ENCODE results near the gene C2orf15. TPM values are rescaled to one million over a fixed set of nuclear protein-coding genes. Genes with fewer than 3 reads are reported as not detected.

Gene C2orf15
- total and polyA plus RNA-seq, 2 donors (not counting 1 experiment from before 2014, with no cell fraction given): 0.09 TPM; not detected in 1

GRCh38 chr2:99171377-99172140 lies 30.1 kb downstream of the C2orf15 start:
- H3K9ac ChIP-seq (ENCODE audit: insufficient read depth, low read length): no peak overlapping the region
- no peaks in the 10 kb centered on the region for H3K9me3 ChIP-seq (ENCODE audit: control insufficient read depth, insufficient read depth, low read depth, low read length)
- peaks cover 2% of the 10 kb centered on the region for H3K36me3 ChIP-seq (ENCODE audit: control insufficient read depth, insufficient read depth, low read length)
- H3K4me2 ChIP-seq (ENCODE audit: extremely low read depth, insufficient read depth, low read length): no peak overlapping the region
- H3K27ac ChIP-seq (ENCODE audit: insufficient read depth, low read length): no peak overlapping the region
- no peaks in the 10 kb centered on the region for H4K20me1 ChIP-seq (ENCODE audit: control insufficient read depth, extremely low read depth, insufficient read depth, low read length)
- no peaks in the 10 kb centered on the region for H3K4me1 ChIP-seq (ENCODE audit: control insufficient read depth, extremely low read depth, insufficient read depth, low read length)
- no peaks in the 10 kb centered on the region for H3K27me3 ChIP-seq (ENCODE audit: control insufficient read depth, insufficient read depth, low read length)
- TF ChIP-seq EZH2 (IDR thresholded peaks at IDR 0.05; ENCODE audit: low read length, missing control alignments) (no peak), CTCF (conservative IDR thresholded peaks at IDR 0.05 in 1 of 2, IDR thresholded peaks at IDR 0.05 in 1 of 2; ENCODE audit: low read depth in 1 of 2, low read length in 2 of 2) (no peak)
- no peak overlapping the region for H3K4me3 ChIP-seq (replicated peaks in 1 of 4; ENCODE audit: control extremely low read depth in 1 of 4, insufficient read depth in 1 of 4, low read depth in 3 of 4, low read length in 4 of 4)
- H3K79me2 ChIP-seq (ENCODE audit: control insufficient read depth, insufficient read depth, low read length): no peaks in the 10 kb centered on the region
- DNase-seq (ENCODE audit: low read depth in 2 of 2): no peak
- no peak overlapping the region for H2AFZ ChIP-seq (ENCODE audit: low read length)

DNA sequence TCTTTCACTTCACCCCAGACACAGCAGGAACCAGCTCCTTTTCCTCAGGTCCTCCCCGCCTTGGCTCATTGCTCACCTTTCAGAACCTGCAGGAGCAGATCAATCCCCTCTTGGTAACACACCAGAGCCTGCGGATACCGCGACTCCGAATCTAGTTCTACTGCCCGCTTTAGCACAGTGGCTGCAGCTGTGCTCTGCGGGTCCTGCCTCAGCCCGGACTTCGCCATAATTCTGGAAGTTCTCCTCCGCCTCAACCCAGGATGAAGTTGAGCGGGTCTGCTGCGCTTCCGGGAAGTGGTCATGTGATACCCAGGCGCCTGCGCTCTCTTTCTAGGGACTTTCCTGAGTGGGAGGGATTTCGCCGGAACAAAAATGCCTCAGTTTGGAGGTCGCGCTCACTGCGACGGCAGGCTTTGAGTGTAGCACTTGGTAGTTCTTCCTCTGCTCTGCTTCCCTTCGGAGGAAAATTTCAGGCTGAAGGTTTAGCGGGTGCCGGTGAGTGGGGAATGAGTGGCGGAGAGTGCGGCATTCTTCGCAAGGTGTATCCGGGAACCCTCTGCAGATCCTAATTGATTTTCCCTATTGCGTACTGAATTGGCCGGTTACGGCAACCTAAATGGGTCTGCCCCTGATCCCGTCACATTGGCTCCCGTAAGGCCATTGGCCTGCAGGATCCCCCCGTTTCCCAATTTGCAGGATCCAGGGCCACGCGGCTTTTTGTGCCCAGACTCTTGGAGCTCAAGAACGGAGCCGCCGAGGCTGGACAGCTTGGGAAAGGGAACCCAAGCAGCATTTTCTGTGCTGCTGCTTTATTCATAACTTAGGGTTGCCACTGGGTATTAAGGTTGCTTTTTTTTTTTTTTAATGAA lies 39.5 kb downstream of the C2orf15 start, which contains the start of the genes MITD1 and MRPL30:
TSS of gene MITD1 (minus strand) at position 304 of the 869 bp plus-strand sequence. CDS start at position 227, 77 bp downstream.
TSS of gene MRPL30 (plus strand) at position 430 of the 869 bp plus-strand sequence. CDS start 5,020 bp downstream, outside the sequence.
- Histone ChIP-seq H3K27ac (ENCODE audit: insufficient read depth, low read length) (peak within 1 kb of the TSS; percentile 74), H4K20me1 (ENCODE audit: control insufficient read depth, extremely low read depth, insufficient read depth, low read length) (no peaks in the 10 kb centered on the region), H3K27me3 (ENCODE audit: control insufficient read depth, insufficient read depth, low read length) (no peaks in the 10 kb centered on the region), H3K4me1 (ENCODE audit: control insufficient read depth, extremely low read depth, insufficient read depth, low read length) (no peaks in the 10 kb centered on the region), H3K79me2 (ENCODE audit: control insufficient read depth, insufficient read depth, low read length) (peaks cover 51% of the 10 kb centered on the region), H3K9me3 (ENCODE audit: control insufficient read depth, insufficient read depth, low read depth, low read length) (no peaks in the 10 kb centered on the region), H3K4me2 (ENCODE audit: extremely low read depth, insufficient read depth, low read length) (peak within 1 kb of the TSS; percentile 91), H2AFZ (ENCODE audit: low read length) (peak within 1 kb of the TSS; percentile 90), H3K4me3 (replicated peaks in 1 of 4; ENCODE audit: control extremely low read depth in 1 of 4, insufficient read depth in 1 of 4, low read depth in 3 of 4, low read length in 4 of 4) (peak within 1 kb of the TSS; percentile 76 to 90 (median 87)), H3K9ac (ENCODE audit: insufficient read depth, low read length) (peak within 1 kb of the TSS; percentile 65), H3K36me3 (ENCODE audit: control insufficient read depth, insufficient read depth, low read length) (no peaks in the 10 kb centered on the region)
- TF ChIP-seq EZH2 (IDR thresholded peaks at IDR 0.05; ENCODE audit: low read length, missing control alignments) (no peak), CTCF (conservative IDR thresholded peaks at IDR 0.05 in 1 of 2, IDR thresholded peaks at IDR 0.05 in 1 of 2; ENCODE audit: low read depth in 1 of 2, low read length in 2 of 2) (no peak)
- peak; percentile 95 to 97 for DNase-seq (ENCODE audit: low read depth in 2 of 2)

DNA sequence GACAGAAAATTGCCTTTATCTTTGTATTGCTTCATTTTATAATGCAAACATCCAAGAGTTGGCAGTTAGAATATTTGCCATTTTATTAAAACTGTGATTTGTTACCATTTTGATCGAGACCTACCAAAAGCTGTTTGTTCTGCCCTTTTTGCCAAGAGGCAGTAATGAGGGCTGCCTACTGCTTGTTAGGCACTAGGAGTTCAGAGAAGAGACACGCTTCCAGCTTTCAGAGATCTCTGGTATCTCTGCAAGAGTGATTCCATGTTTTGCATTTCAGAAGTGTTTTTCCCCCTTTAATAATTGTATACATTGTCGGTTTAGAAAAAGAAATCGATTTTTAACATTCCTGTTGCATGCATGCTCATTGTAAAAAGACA lies 40.1 kb downstream of the C2orf15 start:
- H2AFZ ChIP-seq (ENCODE audit: low read length): peak overlapping the region; percentile 90
- H4K20me1 ChIP-seq (ENCODE audit: control insufficient read depth, extremely low read depth, insufficient read depth, low read length): no peaks in the 10 kb centered on the region
- H3K4me2 ChIP-seq (ENCODE audit: extremely low read depth, insufficient read depth, low read length): peak overlapping the region; percentile 91
- H3K79me2 ChIP-seq (ENCODE audit: control insufficient read depth, insufficient read depth, low read length): peaks cover 52% of the 10 kb centered on the region
- no peak for TF ChIP-seq EZH2 (IDR thresholded peaks at IDR 0.05; ENCODE audit: low read length, missing control alignments)
- no peak for TF ChIP-seq CTCF (conservative IDR thresholded peaks at IDR 0.05 in 1 of 2, IDR thresholded peaks at IDR 0.05 in 1 of 2; ENCODE audit: low read depth in 1 of 2, low read length in 2 of 2)
- peak overlapping the region; percentile 74 for H3K27ac ChIP-seq (ENCODE audit: insufficient read depth, low read length)
- H3K4me1 ChIP-seq (ENCODE audit: control insufficient read depth, extremely low read depth, insufficient read depth, low read length): no peaks in the 10 kb centered on the region
- H3K9ac ChIP-seq (ENCODE audit: insufficient read depth, low read length): peak overlapping the region; percentile 65
- H3K36me3 ChIP-seq (ENCODE audit: control insufficient read depth, insufficient read depth, low read length): no peaks in the 10 kb centered on the region
- peak overlapping the region; percentile 76 to 90 (median 87) for H3K4me3 ChIP-seq (replicated peaks in 1 of 4; ENCODE audit: control extremely low read depth in 1 of 4, insufficient read depth in 1 of 4, low read depth in 3 of 4, low read length in 4 of 4)
- H3K27me3 ChIP-seq (ENCODE audit: control insufficient read depth, insufficient read depth, low read length): no peaks in the 10 kb centered on the region
- DNase-seq (ENCODE audit: low read depth in 2 of 2): peak in 1 of 2 donors; percentile 8
- H3K9me3 ChIP-seq (ENCODE audit: control insufficient read depth, insufficient read depth, low read depth, low read length): no peaks in the 10 kb centered on the region
